ENCODE measurements around the gene NUBP1.

- TF ChIP-seq CTCF (IDR thresholded peaks at IDR 0.05; ENCODE audit: low read length) (no peak), EZH2 (IDR thresholded peaks at IDR 0.05; ENCODE audit: borderline replicate concordance, low read length) (no peak)
These were observed 43.9 kb upstream of the NUBP1 start for GRCh38 chr16:10699756-10700155.

Data from OCI-LY1 (cell line).